Right lung (tissue), 10 donors: ENCODE measurements around the gene ARL4A. TPM values are rescaled to one million over a fixed set of nuclear protein-coding genes. Genes with fewer than 3 reads are reported as not detected.
"Not testable (repeated sequence)": the region's sequence is repeated elsewhere in the genome, so short reads cannot be mapped to it uniquely, and the experiment has no call there.

ENCODE experiments used
- DNase-seq, 2 donors: peaks; one replicate each; pipeline ENCODE4 v3.0.0-alpha.2; 2013
- long read RNA-seq, 8 donors: transcript quantifications; one replicate each; lab custom pipeline, GENCODE V29; 2026
- polyA plus RNA-seq, 5 donors: library from polyadenylated mRNA; unstranded; fragments of 120-200 nt; gene quantifications; one replicate each; pipeline versions ENCODE4 v1.2.1 to v1.2.3, GENCODE V29; 2013; ENCODE audit warnings: inconsistent platforms in 1 of 5, low replicate concordance in 1 of 5; ENCODE audit not compliant: insufficient read length in 5 of 5, insufficient read depth in 1 of 5

ARL4A gene
- 10 to 100 TPM; 23.4 to 38.8 (median 29.7) TPM for polyA plus RNA-seq
- long read RNA-seq, donor 1, transcript ARL4A-206 (2 exons, 845 nt) = major isoform, 12 of 21 reads
- long read RNA-seq, donor 1, partial matches to known transcripts = 0 of 21 reads
- long read RNA-seq, donor 1, other reads (novel, unspliced or antisense) = 0 of 21 reads
- long read RNA-seq, donor 2, partial matches to known transcripts = 0 of 8 reads
- long read RNA-seq, donor 2, other reads (novel, unspliced or antisense) = 0 of 8 reads
- long read RNA-seq, donor 3, transcript ARL4A-206 (2 exons, 845 nt) = major isoform, 7 of 12 reads
- long read RNA-seq, donor 3, partial matches to known transcripts = 0 of 12 reads
- long read RNA-seq, donor 3, other reads (novel, unspliced or antisense) = 0 of 12 reads
- long read RNA-seq, donor 4, partial matches to known transcripts = 0 of 7 reads
- long read RNA-seq, donor 4, other reads (novel, unspliced or antisense) = 0 of 7 reads
- long read RNA-seq, donor 5, transcript ARL4A-204 (2 exons, 1,144 nt) = major isoform, 5 of 28 reads
- long read RNA-seq, donor 5, transcript ARL4A-201 (2 exons, 1,147 nt) = major isoform, 5 of 28 reads
- long read RNA-seq, donor 5, transcript ARL4A-206 (2 exons, 845 nt) = major isoform, 5 of 28 reads
- long read RNA-seq, donor 5, partial matches to known transcripts = 10 of 28 reads
- long read RNA-seq, donor 5, other reads (novel, unspliced or antisense) = 0 of 28 reads
- long read RNA-seq, donor 6, partial matches to known transcripts = 0 of 6 reads
- long read RNA-seq, donor 6, other reads (novel, unspliced or antisense) = 0 of 6 reads
- long read RNA-seq, donor 7, transcript ARL4A-206 (2 exons, 845 nt) = major isoform, 5 of 10 reads
- long read RNA-seq, donor 7, partial matches to known transcripts = 0 of 10 reads
- long read RNA-seq, donor 7, other reads (novel, unspliced or antisense) = 0 of 10 reads
- long read RNA-seq, donor 8, partial matches to known transcripts = 5 of 11 reads
- long read RNA-seq, donor 8, other reads (novel, unspliced or antisense) = 0 of 11 reads

GRCh38 chr7:12686891-12687717 is at the start of gene ARL4A:
TSS of gene ARL4A (plus strand) at chr7:12687633. CDS start at chr7:12688255, 622 bp downstream.
- peak; percentile 93 for DNase-seq

- DNase-seq = no peak
These were observed 49.4 kb upstream of the ARL4A start for GRCh38 chr7:12637819-12638592.

DNA sequence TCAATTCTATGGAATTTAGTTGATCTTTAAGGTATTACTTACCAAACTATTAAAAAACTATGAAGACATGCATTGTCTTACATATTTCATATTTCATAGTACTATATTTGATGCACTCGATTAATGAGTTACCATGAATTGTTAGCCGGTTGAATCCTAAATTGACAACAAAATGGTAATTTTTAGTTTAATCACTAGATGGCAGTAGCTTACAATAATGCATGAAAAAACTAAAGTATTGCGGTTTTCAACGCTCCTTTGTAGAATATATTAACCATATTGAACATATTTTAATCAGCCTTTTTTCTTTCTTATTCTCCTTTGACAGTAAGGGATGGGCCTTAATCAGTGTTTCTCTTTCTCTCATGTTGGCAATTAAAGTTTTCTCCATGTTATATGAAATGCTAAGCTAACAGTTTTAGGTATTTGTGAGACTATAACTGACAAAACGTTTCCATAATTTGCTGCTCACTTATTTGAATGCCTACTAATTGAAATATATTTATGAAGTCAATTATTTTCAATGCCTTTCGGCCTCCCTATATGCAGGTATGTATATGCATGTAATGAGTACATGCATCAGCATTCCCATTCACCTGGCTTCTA is 48.5 kb upstream of the ARL4A start:
- no peak for DNase-seq

DNA sequence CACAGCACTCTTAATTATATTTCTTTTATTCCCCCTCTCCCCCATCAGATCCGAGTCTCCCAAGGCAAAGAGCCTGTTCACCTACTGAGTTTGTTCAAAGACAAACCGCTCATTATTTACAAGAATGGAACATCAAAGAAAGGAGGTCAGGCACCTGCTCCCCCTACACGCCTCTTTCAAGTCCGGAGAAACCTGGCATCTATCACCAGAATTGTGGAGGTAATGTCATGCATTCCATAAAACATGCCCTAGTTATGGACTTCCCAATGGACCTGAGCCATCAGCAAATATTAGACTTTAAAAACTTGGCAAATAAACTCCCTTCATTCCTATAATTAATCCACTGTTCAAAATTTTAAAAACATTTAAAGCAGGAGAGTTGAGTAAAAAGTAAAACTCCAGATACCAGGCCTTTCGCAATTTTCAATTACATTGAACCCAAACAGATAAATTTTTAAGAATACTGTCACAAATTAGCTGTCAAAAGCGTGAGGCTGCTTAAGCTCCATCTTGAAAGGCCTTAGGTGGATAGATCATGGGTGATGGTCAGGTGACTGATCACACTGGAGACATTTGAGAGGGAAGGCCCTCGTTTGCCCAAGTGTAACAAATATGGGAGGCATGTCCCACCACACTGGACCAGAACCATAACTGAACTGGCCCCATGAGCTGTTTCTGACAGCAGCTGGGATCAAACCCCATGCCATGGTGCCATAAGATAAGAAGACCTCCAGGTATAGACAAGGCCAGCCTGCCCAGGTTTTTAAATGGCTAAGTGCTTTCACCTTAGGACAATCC is 46.9 kb upstream of the ARL4A start:
- DNase-seq = no peak

- DNase-seq = no peak
These were observed 46.2 kb upstream of the ARL4A start for GRCh38 chr7:12641196-12641595.

DNA sequence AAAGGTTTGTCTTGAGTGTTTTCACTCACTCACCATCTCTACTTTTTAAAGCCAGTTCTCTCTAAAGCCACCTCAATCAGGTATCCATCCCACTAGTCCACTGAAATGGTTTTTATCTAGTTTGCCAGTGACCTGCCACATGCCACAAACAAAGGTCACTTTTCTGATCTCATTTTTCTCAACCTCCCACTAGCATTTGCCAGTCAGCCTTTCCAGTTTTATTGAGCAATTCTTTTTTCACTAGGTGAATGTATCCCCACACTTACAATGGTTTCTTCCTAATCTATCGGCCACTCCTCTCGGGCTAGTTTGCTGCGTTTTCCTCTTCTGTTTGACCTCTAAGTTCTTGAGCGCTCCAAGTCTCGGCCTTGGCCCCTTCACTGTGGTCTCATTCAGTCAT is 44.9 kb upstream of the ARL4A start:
- no peak for DNase-seq

DNA sequence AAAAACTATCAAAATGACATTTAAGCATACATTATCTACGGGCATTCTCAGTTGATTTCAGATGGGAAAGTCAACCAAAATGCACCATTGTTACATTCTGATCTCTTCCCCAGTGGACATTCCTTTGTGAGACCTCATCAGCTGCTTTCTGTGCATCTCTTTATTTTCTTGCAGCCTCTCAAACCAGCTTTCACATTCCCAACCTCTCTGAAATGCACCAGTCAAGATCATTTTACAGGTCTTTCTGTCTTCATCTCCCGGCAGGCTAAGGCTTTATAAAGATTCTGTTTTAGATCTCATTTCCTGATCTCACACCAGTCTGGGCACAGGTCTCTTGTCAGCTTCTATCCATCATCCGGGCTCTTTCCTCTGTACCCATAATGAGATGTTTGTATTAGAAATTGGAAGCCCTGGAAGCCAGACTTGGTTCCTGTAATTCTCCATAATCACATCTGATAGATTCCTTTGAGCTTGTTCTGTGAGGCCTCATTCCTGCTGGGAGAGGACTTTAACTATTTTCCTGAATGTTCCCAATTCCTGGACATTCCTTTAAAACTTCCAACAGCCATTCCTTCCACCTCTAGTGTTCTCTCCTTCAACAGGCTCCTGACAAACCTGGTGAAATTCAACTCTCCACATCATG is 44.3 kb upstream of the ARL4A start:
- no peak for DNase-seq

DNA sequence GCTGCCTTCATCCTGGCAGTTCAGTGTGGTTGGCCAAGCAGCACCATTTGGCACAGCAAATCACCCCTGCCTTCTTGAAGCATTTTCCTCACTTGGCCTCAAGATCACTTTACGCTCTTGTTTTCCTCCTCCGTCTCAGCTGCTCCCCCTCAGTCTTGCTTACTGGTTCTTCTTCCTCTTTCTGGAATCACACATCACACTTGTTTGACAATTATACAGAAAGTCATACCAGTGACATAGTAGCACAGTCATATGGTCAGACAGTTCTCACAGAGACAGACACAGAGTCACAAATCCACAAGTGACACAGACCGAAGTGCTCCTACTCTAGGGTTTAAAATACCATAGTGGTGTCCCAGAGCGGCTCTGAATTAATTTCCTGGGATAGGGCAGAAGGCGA is 43.8 kb upstream of the ARL4A start:
- DNase-seq = no peak

GRCh38 chr7:12645212-12645611 is 42.2 kb upstream of the ARL4A start:
- DNase-seq = not testable (repeated sequence)

GRCh38 chr7:12646139-12646538 is 41.3 kb upstream of the ARL4A start:
- DNase-seq = no peak

GRCh38 chr7:12647364-12648219 is 39.8 kb upstream of the ARL4A start:
- DNase-seq = no peak

- DNase-seq = no peak
These were observed 38.6 kb upstream of the ARL4A start for GRCh38 chr7:12648704-12649261.

DNA sequence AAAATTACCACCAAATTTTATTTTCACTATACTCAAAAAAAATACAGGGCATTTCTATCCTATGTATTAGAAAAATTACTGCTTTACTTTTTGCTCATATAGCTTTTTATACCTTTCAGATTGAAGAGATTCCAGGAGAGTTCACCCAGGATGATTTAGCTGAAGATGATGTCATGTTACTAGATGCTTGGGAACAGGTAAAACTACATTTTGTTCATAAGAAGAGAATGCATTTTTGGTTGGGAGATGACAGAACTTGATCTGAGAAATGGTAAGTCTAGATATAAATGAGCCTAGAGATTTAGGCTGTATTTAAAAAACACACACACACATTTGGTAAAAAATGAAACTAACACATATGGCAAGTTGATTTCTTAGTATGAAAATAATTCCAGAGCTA is 38.1 kb upstream of the ARL4A start:
- DNase-seq = no peak

- no peak for DNase-seq
These were observed 37.4 kb upstream of the ARL4A start for GRCh38 chr7:12650080-12650479.

DNA sequence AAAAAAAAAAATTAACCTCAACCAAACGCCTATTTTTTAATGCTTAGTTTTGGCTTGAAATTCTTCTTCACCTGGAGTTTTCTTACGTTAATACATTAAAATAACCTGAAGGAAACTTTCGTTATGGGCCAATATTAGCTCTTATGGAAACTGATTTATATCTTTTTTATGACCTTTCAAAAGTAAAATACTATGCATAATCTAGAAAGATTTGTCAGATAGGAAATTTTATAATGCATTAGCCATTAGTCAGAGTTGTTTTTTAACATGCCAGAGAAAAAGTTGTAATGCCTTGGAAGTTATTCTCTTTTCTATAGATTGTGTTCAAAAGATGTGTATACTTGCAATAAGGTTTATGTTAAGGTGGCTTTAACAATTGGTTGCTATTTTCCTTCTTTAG is 34.3 kb upstream of the ARL4A start:
- no peak for DNase-seq

GRCh38 chr7:12653518-12653917 is 33.9 kb upstream of the ARL4A start:
- no peak for DNase-seq

- DNase-seq = no peak
These were observed 32.3 kb upstream of the ARL4A start for GRCh38 chr7:12655161-12655560.

- not testable (repeated sequence) for DNase-seq
These were observed 27.0 kb upstream of the ARL4A start for GRCh38 chr7:12660423-12660822.
